ENCODE results near the gene ITPA. TPM values are rescaled to one million over a fixed set of nuclear protein-coding genes. Genes with fewer than 3 reads are reported as not detected.

Gene ITPA
- total and polyA plus RNA-seq, 2 donors (not counting 3 experiments of a cell fraction or from before 2014, with no cell fraction given) = 43.2 to 65.0 TPM

DNA sequence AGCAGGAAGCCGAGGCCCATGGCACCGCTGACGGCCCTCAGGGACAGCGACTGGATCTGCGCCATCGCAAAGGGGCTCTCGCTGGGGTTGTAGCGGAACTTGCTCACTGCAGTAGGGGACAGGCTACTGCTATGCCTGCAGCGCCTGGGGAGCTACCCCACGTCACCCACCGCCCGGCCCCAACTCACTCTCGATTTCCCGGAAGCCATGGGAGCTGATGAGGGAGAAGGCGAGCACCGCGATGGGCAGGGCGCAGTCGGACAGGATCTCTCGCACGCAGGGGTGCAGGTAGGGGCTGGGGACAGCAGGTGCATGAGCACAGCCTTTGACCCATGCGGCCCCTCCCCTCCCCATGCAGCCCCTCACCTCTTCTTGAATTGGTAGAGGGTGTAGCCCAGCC is 19.9 kb downstream of the ITPA start:
- DNase-seq (ENCODE audit: low read depth, low spot score) (no peak), FAIRE-seq (no peak)
- no TSS peak for BruUV-seq (replicated peaks)
- no peaks in the 10 kb centered on the region for H4K20me1 ChIP-seq (replicated peaks; ENCODE audit: control insufficient read depth, extremely low read depth, insufficient read depth, low read length)
- no peak overlapping the region for H3K4me3 ChIP-seq (replicated peaks in 1 of 3; ENCODE audit: insufficient read depth in 1 of 3, low read depth in 1 of 3, low read length in 3 of 3)
- no peaks in the 10 kb centered on the region for H3K27me3 ChIP-seq (ENCODE audit: control insufficient read depth in 2 of 2, insufficient read depth in 2 of 2, low read length in 2 of 2)
- H3K4me1 ChIP-seq (ENCODE audit: control insufficient read depth, extremely low read depth, insufficient read depth, low read length) = no peaks in the 10 kb centered on the region
- no peaks in the 10 kb centered on the region for H3K79me2 ChIP-seq (ENCODE audit: control insufficient read depth, insufficient read depth, low read length)
- no peak overlapping the region for H3K9ac ChIP-seq (replicated peaks; ENCODE audit: extremely low read depth, insufficient read depth, low read length)
- H3K4me2 ChIP-seq (ENCODE audit: insufficient read depth, low read length) = no peak overlapping the region
- TF ChIP-seq GATA2 (IDR thresholded peaks at IDR 0.05; ENCODE audit: insufficient read depth, insufficient read length, low read depth, low read length) = no peak
- TF ChIP-seq, protein P1, sequence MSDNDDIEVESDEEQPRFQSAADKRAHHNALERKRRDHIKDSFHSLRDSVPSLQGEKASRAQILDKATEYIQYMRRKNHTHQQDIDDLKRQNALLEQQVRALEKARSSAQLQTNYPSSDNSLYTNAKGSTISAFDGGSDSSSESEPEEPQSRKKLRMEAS (IDR thresholded peaks at IDR 0.05; ENCODE audit: insufficient read depth, insufficient read length) = no peak
- TF ChIP-seq POLR2AphosphoS5 (IDR thresholded peaks at IDR 0.05; ENCODE audit: insufficient read depth, low read depth, low read length) = no peak
- TF ChIP-seq FOS (IDR thresholded peaks at IDR 0.05; ENCODE audit: borderline replicate concordance, insufficient read depth, low read length) = no peak
- TF ChIP-seq EZH2 (IDR thresholded peaks at IDR 0.05; ENCODE audit: borderline replicate concordance, low read depth, low read length, severe bottlenecking) = no peak
- TF ChIP-seq, protein P2, sequence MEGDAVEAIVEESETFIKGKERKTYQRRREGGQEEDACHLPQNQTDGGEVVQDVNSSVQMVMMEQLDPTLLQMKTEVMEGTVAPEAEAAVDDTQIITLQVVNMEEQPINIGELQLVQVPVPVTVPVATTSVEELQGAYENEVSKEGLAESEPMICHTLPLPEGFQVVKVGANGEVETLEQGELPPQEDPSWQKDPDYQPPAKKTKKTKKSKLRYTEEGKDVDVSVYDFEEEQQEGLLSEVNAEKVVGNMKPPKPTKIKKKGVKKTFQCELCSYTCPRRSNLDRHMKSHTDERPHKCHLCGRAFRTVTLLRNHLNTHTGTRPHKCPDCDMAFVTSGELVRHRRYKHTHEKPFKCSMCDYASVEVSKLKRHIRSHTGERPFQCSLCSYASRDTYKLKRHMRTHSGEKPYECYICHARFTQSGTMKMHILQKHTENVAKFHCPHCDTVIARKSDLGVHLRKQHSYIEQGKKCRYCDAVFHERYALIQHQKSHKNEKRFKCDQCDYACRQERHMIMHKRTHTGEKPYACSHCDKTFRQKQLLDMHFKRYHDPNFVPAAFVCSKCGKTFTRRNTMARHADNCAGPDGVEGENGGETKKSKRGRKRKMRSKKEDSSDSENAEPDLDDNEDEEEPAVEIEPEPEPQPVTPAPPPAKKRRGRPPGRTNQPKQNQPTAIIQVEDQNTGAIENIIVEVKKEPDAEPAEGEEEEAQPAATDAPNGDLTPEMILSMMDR (IDR thresholded peaks at IDR 0.05; ENCODE audit: extremely low read depth in 1 of 2, insufficient read depth in 1 of 2, low read depth in 1 of 2, low read length in 2 of 2) = no peak
- TF ChIP-seq JUN (IDR thresholded peaks at IDR 0.05; ENCODE audit: borderline replicate concordance, insufficient read depth, insufficient read length, low read depth) = no peak
- TF ChIP-seq MYC (IDR thresholded peaks at IDR 0.05; ENCODE audit: low read depth, low read length) = no peak
- no peak for TF ChIP-seq POLR2A (IDR thresholded peaks at IDR 0.05; ENCODE audit: low read depth, low read length)
- dilution Hi-C loops (cut with MboI; ENCODE audit: extremely low pct_ligation_motif_present, low sequenced_read_pairs) = no loop called here
- H3K27ac ChIP-seq (ENCODE audit: insufficient read depth, low read depth, low read length) = no peak overlapping the region
- no peaks in the 10 kb centered on the region for H3K9me1 ChIP-seq (replicated peaks; ENCODE audit: control insufficient read depth, extremely low read depth, insufficient read depth, low read length)
- no peaks in the 10 kb centered on the region for H3K9me3 ChIP-seq (replicated peaks; ENCODE audit: control insufficient read depth, insufficient read depth, low read length)
- CTCF ChIA-PET = no interaction called here
- no peaks in the 10 kb centered on the region for H3K36me3 ChIP-seq (ENCODE audit: control insufficient read depth in 2 of 2, extremely low read depth in 1 of 2, insufficient read depth in 2 of 2, low read length in 2 of 2)
- intact Hi-C loops (cut with micrococcal nuclease) = no loop called here
- POLR2A ChIA-PET = no interaction called here
- H2AFZ ChIP-seq (ENCODE audit: low read depth, low read length) = no peak overlapping the region
